ENCODE data around the gene YWHAQ. TPM values are rescaled to one million over a fixed set of nuclear protein-coding genes. Genes with fewer than 3 reads are reported as not detected.

Gene YWHAQ
- total and polyA plus RNA-seq, 9 of the 15 experiments (the other 6 are each of a cell fraction or from before 2014, with no cell fraction given): 63.1 to 359 (median 203) TPM

DNA sequence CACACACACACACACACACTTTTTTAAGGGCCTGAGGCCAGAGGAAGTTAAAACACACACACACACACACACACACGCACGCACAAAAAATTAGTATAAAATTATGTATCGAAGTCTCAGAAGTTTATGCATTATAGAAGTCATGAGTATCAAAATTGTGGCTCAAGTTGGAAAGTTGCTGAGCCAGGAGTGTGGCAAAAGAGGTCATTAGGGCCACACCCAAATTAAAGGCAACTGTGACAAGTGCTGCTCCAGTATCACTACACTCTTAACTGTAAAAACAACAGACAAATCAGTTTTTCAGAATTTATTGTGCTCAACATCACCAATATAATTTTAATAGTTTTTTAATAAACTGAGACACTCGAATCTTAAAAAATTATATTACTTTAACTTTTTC is 36.9 kb downstream of the YWHAQ start:
- intact Hi-C loops (cut with micrococcal nuclease) (no loop called here), in situ Hi-C loops (cut with MboI) (no loop called here)
- FAIRE-seq (no peak), DNase-seq (ENCODE audit: extremely low read depth in 1 of 4, low spot score in 3 of 4) (no peak), ATAC-seq (no peak)
- Histone ChIP-seq H3K27me3 (ENCODE audit: control insufficient read depth in 2 of 2, insufficient read depth in 2 of 2, low read length in 2 of 2) (no peaks in the 10 kb centered on the region), H3K4me2 (ENCODE audit: insufficient read depth, low read length) (no peak overlapping the region), H2AFZ (ENCODE audit: low read depth, low read length) (no peak overlapping the region), H3K27ac (ENCODE audit: extremely low read depth, low read depth, low read length) (no peak overlapping the region), H3K36me3 (ENCODE audit: control insufficient read depth, insufficient read depth, low read length) (peaks cover 52% of the 10 kb centered on the region), H3K9me1 (ENCODE audit: control insufficient read depth, insufficient read depth, low read length) (no peaks in the 10 kb centered on the region), H3K79me2 (ENCODE audit: control insufficient read depth, insufficient read depth, low read length) (peaks cover 73% of the 10 kb centered on the region), H4K20me1 (replicated peaks; ENCODE audit: control insufficient read depth, insufficient read depth, low read length) (no peaks in the 10 kb centered on the region; the same call in 1 of the 2 replicates), H3K9ac (ENCODE audit: insufficient read depth in 1 of 2, low read depth in 2 of 2, low read length in 2 of 2) (no peak overlapping the region), H3K4me3 (no peak overlapping the region), H3K4me1 (replicated peaks in 1 of 2; ENCODE audit: control insufficient read depth in 2 of 2, insufficient read depth in 2 of 2, low read length in 2 of 2) (peaks cover 5 to 20% of the 10 kb centered on the region in 2 experiments; a peak in 3 of 5 replicates), H3K9me3 (replicated peaks; ENCODE audit: control insufficient read depth, insufficient read depth, low read depth, low read length) (no peaks in the 10 kb centered on the region)
- BruUV-seq (replicated peaks): no TSS peak
- TF ChIP-seq JUN (IDR thresholded peaks at IDR 0.05; ENCODE audit: borderline replicate concordance, low read depth, low read length) (no peak), JUN (CRISPR knock-in tag; IDR thresholded peaks at IDR 0.05; ENCODE audit: borderline replicate concordance) (no peak), DPF2 (IDR thresholded peaks at IDR 0.05) (no peak), ZZZ3 (IDR thresholded peaks at IDR 0.05) (no peak), CBX2 (IDR thresholded peaks at IDR 0.05; ENCODE audit: insufficient read depth, low read length, poor library complexity, severe bottlenecking) (no peak), ZNF830 (CRISPR knock-in tag; IDR thresholded peaks at IDR 0.05) (no peak), NCOA1 (IDR thresholded peaks at IDR 0.05; ENCODE audit: low read depth) (no peak), TFAM (CRISPR knock-in tag; conservative IDR thresholded peaks at IDR 0.05) (no peak), ETV6 (IDR thresholded peaks at IDR 0.05; ENCODE audit: borderline replicate concordance in 1 of 2, low read depth in 2 of 2, low read length in 1 of 2) (no peak), ETV6 (CRISPR knock-in tag; IDR thresholded peaks at IDR 0.05; ENCODE audit: borderline replicate concordance) (no peak)
- ChIA-PET POLR2A (no interaction called here), CTCF (ENCODE audit: low intra/inter-chr PET ratio) (no interaction called here)
- 85% methylated on average over 4 of the region's 4 CpGs for WGBS (ENCODE audit: insufficient coverage, low coverage, missing lambda C conversion rate)

Data from K562 (cell line).